ENCODE data around the gene PXMP4.

The PXMP4 gene

DNA sequence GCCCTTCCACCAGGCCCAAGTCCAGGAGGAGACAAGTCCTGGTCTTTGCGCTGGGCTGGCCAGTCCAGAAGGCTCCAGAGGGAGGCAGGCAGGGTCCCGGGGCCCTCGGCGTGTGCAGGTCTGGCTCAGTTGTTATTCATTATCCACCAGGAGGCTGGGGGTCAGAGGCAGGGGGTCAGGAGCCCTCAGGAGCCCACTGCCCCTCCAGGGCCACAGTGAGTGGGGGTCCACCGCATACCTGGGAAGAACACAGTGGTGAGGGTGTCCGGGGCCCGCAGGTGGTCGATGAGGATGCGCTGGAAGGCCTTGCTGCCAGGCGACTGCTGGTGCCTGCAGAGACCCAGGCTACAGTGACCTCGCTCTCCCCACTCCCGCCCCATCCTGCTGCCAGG is 62.4 kb downstream of the PXMP4 start:
- DNase-seq: no peak

DNA sequence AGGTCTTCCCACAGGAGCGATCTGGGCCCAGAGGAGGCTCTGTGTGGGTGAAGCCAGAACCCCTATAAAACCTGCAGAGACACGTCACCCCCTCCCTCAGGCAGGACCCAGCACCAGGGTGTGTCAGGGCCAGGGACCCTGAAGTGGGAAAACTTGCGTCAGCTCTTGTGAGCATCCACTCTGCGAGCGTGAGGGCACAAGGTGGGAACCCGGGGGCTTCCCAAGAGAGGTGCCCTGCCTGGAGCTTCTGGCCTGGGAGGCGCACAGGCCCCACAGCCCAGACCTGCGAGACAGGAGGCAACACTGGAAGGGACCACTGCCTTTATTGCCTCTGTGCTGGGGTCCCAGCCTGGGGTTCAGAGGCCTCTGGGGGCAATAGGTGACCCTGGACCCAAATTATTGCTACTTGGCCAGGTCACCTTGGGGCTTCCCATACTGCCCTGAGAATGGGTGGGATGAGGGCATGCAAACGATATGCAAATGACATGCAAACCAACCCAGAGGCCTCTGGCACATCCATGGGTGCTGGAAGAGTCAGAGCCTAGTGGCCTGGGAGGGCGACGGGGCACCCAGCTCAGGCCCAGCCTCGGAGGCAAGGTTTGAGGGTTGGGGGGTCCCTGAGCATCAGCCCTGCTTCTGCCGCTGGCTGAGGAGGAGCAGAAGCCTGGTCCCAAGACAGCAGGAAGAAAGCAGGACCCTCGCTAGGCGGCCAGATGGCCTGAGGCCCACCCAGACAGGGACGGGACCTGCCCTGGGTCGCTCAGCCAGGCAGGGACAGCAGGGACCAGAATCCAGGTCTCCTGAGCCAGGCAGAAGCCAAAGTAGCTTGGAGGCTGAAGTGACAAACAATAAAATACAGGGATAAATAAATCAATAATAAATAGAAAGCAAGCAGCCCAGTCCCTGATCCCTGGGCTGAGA is 63.1 kb downstream of the PXMP4 start:
- DNase-seq: no peak

DNA sequence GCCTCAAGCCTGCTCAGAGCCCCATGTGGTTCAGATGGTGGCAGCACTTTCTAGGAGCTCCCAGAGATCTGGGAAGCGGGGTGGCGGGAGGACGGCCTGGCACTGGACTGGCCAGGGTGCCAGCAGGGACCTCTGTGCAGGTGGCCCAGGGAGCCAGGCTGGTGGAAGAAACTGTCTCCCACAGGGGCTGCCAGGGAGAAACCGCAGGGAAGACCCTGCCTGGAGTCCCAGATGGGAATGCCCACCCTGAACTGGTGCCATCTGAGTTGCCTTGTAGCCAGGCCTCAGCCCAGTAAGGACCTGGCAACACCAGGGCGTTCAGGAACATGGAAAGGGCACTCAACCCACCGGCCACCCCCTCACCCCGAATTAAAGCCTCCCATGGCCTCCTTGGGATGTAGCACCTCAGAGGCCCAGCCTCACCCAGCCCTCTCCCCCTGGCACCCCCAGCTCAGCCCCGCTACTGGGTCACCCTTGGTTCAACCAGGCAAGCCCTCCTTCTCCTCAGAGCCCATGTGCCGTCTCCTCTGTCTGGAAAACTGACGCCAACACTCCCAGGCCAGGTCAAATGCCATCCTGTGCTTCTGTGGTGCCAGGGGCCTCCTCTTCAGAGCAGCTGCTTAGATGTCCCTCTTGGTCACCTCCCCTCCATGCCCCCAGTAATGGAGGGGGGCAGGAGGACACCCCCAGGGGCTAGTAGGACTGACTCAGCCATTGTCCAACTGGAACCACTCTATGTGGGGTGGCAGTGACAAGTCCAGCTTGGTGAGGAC is 63.9 kb downstream of the PXMP4 start:
- DNase-seq: no peak

DNA sequence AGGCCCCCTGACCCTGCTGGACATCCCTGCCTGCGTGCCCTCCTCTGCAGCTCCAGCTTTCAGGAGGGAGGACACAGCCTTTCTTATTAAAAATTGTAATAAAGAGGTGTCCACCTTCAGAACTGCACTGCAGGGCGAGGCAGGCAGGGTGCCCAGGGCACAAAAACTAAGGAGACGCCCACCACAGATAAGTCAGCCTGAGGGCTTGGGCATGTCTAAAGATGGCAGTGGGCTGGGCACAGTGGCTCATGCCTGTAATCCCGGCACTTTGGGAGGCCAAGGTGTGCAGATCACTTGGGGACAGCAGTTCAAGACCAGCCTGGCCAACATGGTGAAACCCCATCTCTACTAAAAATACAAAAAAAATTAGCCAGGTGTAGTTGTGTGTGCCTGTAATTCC is 64.9 kb downstream of the PXMP4 start:
- DNase-seq: no peak

DNA sequence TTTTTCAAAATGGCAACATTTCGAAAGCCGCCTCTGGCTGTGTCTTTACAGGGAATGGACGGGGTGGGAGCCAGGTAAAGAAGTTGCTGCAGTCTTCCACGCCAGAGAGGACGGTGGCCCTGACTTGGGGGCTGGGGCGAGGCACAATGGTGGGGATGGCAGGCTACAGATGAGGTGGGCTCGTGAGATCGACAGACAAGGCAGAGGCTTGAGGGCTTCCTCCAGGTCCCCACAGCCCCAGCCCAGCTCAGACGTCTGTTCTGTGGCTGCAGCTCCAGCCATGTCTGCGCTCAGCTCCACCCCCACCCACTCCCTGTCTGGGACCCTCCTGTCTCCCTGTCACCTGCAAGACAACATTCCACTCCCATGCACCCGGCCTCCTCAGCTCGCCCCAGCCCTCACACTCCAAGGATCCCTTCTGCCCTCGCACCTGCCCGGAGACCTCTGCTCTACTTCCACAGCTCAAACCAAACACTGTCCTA is 65.4 kb downstream of the PXMP4 start:
- no peak for DNase-seq

DNA sequence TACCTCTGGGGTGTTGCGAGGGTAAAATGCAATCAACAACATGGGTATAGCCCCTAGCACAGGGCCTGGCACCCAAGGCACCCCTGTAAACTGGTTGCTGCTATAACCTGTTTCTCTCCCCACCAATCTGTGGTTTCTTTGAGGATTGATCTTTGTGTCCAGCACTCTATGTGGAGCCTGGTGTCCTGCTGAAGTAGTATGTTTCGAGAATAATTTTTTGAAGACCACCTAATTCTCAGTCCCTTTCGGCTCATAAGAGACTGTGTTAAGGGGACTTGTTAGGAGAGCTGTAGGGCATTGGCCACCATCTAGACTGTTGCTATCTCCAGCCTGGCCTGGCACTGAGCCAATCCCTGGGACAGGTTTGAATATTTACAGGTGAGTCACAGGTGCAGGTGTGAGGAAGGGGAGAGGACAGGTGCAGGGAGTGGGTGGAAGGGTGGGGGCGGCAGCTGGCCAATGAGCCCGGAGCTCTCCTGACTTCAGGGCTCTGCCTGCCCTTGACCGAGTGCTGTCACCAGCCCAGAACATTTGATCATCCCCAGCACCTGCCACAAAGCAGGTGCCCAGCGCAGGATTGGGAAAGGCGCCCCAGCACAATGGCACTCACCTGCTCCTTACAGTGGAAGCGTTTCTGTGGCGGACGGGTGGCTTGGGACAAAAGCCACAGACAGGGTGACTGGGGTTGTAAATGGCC is 66.1 kb downstream of the PXMP4 start:
- DNase-seq: peak in 4 of 58 donors; percentile 13 to 31 (median 19)

DNA sequence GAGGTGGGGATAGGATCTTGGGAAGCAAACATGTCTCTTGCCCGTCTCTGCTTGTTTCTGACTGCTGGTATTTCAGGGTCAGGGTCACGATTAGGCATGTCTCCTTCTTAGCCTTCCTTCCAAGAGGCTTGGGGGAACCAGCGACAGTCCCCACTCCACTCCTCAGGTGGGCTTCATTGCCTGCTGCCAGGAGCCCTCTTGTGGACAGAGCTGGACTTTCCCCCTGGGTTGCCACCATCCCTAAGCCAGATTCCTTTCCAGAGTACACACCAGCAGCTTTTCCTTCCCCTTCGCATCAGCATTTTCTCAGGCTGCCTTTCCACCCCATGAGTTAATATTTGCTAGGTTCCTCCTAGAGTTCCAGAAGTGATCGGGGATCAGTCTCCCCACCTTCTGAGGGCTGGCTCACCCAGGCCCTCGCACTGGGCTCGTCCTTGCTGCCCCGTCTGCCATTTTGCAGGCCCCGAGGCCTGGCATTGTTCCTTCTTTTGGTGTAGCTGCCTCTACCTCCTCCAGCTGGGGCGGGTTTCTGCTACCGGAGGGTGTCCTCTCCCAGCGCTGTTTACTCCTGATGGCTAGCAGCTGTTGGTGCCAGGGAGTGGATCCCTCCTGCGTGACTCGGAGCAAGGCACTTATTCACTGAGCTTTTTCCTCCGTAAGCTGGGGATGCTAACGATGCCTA is 66.8 kb downstream of the PXMP4 start:
- DNase-seq: peak in 49 of 58 donors; percentile 22 to 72 (median 48)
